K562 (cell line): ENCODE data around the gene GRK1. TPM values are rescaled to one million over a fixed set of nuclear protein-coding genes. Genes with fewer than 3 reads are reported as not detected.

ENCODE experiments used
- ATAC-seq: fragments of 200-7000 bp; cut with Tn5 transposase; 3 replicates; pipeline ENCODE4 v1.9.1; 2020; ENCODE audit warnings: moderate library complexity
- BruUV-seq: library from RNA; stranded (reverse); fragments of 400-500 nt; replicated peaks from 2 replicates; lab custom pipeline; 2021; lab: Mats Ljungman, UMichigan
- CTCF ChIA-PET: fragments of 300-600 bp; formaldehyde crosslinking; extraction: SDS; loops from one replicate; lab custom pipeline; 2021; ENCODE audit warnings: low intra/inter-chr PET ratio; lab: Yijun Ruan, JAX
- POLR2A ChIA-PET: fragments of 300-600, 350-650 bp; sonication (Branson Sonifier 250); formaldehyde crosslinking; extraction: SDS; loops from one replicate; lab custom pipeline; 2021; ENCODE audit warnings: antibody characterized with exemption, inconsistent platforms; lab: Yijun Ruan, JAX
- DNase-seq, 4 experiments: peaks; one replicate each; pipeline versions ENCODE4 v3.0.0 to v3.0.0-alpha.2; 2011 to 2018; ENCODE audit warnings: low spot score in 3 of 4, mixed read lengths in 3 of 4; ENCODE audit errors: extremely low read depth in 1 of 4
- FAIRE-seq: peaks from 2 replicates; lab custom pipeline; 2011; peaks lifted over from hg19 to GRCh38; lab: Jason Lieb, UNC
- H2AFZ ChIP-seq: 2 replicates; pipeline ENCODE4 v1.6.0; 2011; ENCODE audit warnings: low read depth, low read length, control low read depth, inconsistent platforms
- H3K27ac ChIP-seq: fragments of 200-600 bp; 3 replicates; pipeline ENCODE4 v1.8.0; 2011; ENCODE audit warnings: low read depth, mild to moderate bottlenecking, control low read depth, inconsistent platforms, low read length, moderate library complexity, mixed read lengths; ENCODE audit errors: extremely low read depth
- H3K27me3 ChIP-seq, 2 experiments: fragments of 300-600 bp in 1 of 2; 2 replicates in 1 of 2; 3 replicates in 1 of 2; pipeline versions ENCODE4 v1.6.0 to v1.8.0; 2011; ENCODE audit warnings: inconsistent platforms in 2 of 2, low read length in 2 of 2, mild to moderate bottlenecking in 1 of 2, mixed read lengths in 1 of 2, moderate library complexity in 1 of 2; ENCODE audit not compliant: control insufficient read depth in 2 of 2, insufficient read depth in 2 of 2
- H3K36me3 ChIP-seq: fragments of 300-600 bp; 3 replicates; pipeline ENCODE4 v1.8.0; 2011; ENCODE audit warnings: mild to moderate bottlenecking, low read length, inconsistent platforms; ENCODE audit not compliant: control insufficient read depth, insufficient read depth
- H3K4me1 ChIP-seq, 2 experiments: fragments of 200-600 bp in 1 of 2; replicated peaks in 1 of 2; 2 replicates in 1 of 2; 3 replicates in 1 of 2; pipeline versions ENCODE4 v1.5.1 to v1.8.0; 2011; ENCODE audit warnings: inconsistent platforms in 2 of 2, low read length in 2 of 2, mild to moderate bottlenecking in 1 of 2, mixed read lengths in 1 of 2, moderate library complexity in 1 of 2; ENCODE audit not compliant: control insufficient read depth in 2 of 2, insufficient read depth in 2 of 2
- H3K4me2 ChIP-seq: 2 replicates; pipeline ENCODE4 v1.6.1; 2011; ENCODE audit warnings: low read length, control low read depth, inconsistent platforms, mixed read lengths; ENCODE audit not compliant: insufficient read depth
- H3K4me3 ChIP-seq: fragments of 200-600 bp; sonication (generic), shearing (Covaris generic); 2 replicates; pipeline ENCODE4 v1.5.1; 2016; ENCODE audit warnings: control low read depth, inconsistent platforms
- H3K79me2 ChIP-seq: fragments of 200-600 bp; 3 replicates; pipeline ENCODE4 v1.8.0; 2011; ENCODE audit warnings: low read length, inconsistent platforms; ENCODE audit not compliant: control insufficient read depth, insufficient read depth
- H3K9ac ChIP-seq, 2 experiments: 2 replicates each; pipeline versions ENCODE4 v1.6.0 to v1.6.1; 2011; ENCODE audit warnings: low read depth in 2 of 2, low read length in 2 of 2, control low read depth in 1 of 2, inconsistent platforms in 1 of 2, mild to moderate bottlenecking in 1 of 2, mixed read lengths in 1 of 2; ENCODE audit not compliant: insufficient read depth in 1 of 2
- H3K9me1 ChIP-seq: one replicate; pipeline ENCODE4 v1.6.0; 2011; ENCODE audit warnings: inconsistent platforms, mild to moderate bottlenecking, low read length, moderate library complexity; ENCODE audit not compliant: control insufficient read depth, insufficient read depth
- H3K9me3 ChIP-seq: replicated peaks from 2 replicates; pipeline ENCODE4 v1.5.1; 2011; ENCODE audit warnings: low read depth, low read length, inconsistent platforms; ENCODE audit not compliant: control insufficient read depth, insufficient read depth
- H4K20me1 ChIP-seq: replicated peaks from 2 replicates; pipeline ENCODE4 v1.6.1; 2011; ENCODE audit warnings: low read length, inconsistent platforms, mixed read lengths; ENCODE audit not compliant: control insufficient read depth, insufficient read depth
- CBX1 ChIP-seq: sonication (generic); IDR thresholded peaks from 2 replicates; pipeline ENCODE4 v1.6.1; 2016; ENCODE audit warnings: antibody characterized with exemption, low read depth, mild to moderate bottlenecking
- FOXM1 ChIP-seq, 2 experiments: fragments of 450-650 bp in 1 of 2; sonication (generic) in 1 of 2; formaldehyde crosslinking in 1 of 2; IDR thresholded peaks; 2 replicates each; pipeline versions ENCODE4 v1.6.1 to v1.9.0; 2017 to 2022; ENCODE audit warnings: low read depth in 2 of 2, mild to moderate bottlenecking in 2 of 2, missing genetic modification reagents in 1 of 2, moderate library complexity in 1 of 2
- GTF2B ChIP-seq: IDR thresholded peaks from 2 replicates; pipeline ENCODE4 v1.6.1; 2011; ENCODE audit not compliant: insufficient read length; ENCODE audit errors: extremely low read depth
- JUND ChIP-seq, 2 experiments: IDR thresholded peaks; 2 replicates in 1 of 2; 3 replicates in 1 of 2; pipeline ENCODE4 v1.6.1; 2011; ENCODE audit warnings: borderline replicate concordance in 2 of 2, low read depth in 2 of 2, low read length in 2 of 2, improper control_type of control experiment in 1 of 2, missing biosample characterization in 1 of 2, missing genetic modification characterization in 1 of 2, missing genetic modification reagents in 1 of 2
- KAT8 ChIP-seq: fragments of 450-650 bp; IDR thresholded peaks from 2 replicates; pipeline ENCODE4 v1.6.1; 2016; ENCODE audit warnings: low read depth, mild to moderate bottlenecking
- MAFF ChIP-seq: IDR thresholded peaks from 2 replicates; pipeline ENCODE4 v1.6.1; 2012; ENCODE audit warnings: low read length, improper control_type of control experiment
- NCOA1 ChIP-seq: fragments of 450-650 bp; IDR thresholded peaks from 2 replicates; pipeline ENCODE4 v1.6.1; 2016; ENCODE audit warnings: low read depth
- NFXL1 ChIP-seq: fragments of 450-650 bp; formaldehyde crosslinking; IDR thresholded peaks from 2 replicates; pipeline ENCODE4 v1.4.0; 2021; ENCODE audit warnings: mild to moderate bottlenecking
- ZKSCAN1 ChIP-seq: fragments of 150-350 bp; IDR thresholded peaks from 2 replicates; pipeline ENCODE4 v1.6.1; 2016; ENCODE audit warnings: low read depth, low read length
- ZNF143 ChIP-seq: sonication (generic); formaldehyde crosslinking; IDR thresholded peaks from 2 replicates; pipeline ENCODE4 v1.9.0; 2022; ENCODE audit warnings: mild to moderate bottlenecking, missing genetic modification reagents
- ZNF212 ChIP-seq: fragments of 450-650 bp; formaldehyde crosslinking; IDR thresholded peaks from 2 replicates; pipeline ENCODE4 v1.4.0; 2020; ENCODE audit warnings: mild to moderate bottlenecking
- ZNF583 ChIP-seq: fragments of 250-450 bp; sonication (Bioruptor Pico); IDR thresholded peaks from 2 replicates; pipeline ENCODE4 v1.4.0; 2020
- ZNF766 ChIP-seq: fragments of 200-800 bp; sonication (Bioruptor generic); conservative IDR thresholded peaks from 2 replicates; pipeline ENCODE4 v1.6.1; 2016; ENCODE audit warnings: missing genetic modification characterization, missing compliant biosample characterization
- ZNF830 ChIP-seq: fragments of 250-450 bp; sonication (Bioruptor Pico); IDR thresholded peaks from 2 replicates; pipeline ENCODE4 v1.5.0; 2021; ENCODE audit warnings: mild to moderate bottlenecking
- WGBS: fragments of 100-300 bp; shearing (Covaris generic); methylation state at CpG from one replicate; pipeline ENCODE4 v1.1.6; 2016; ENCODE audit warnings: low coverage, mixed read lengths; ENCODE audit not compliant: insufficient coverage; ENCODE audit errors: missing lambda C conversion rate; 5-methylcytosine and 5-hydroxymethylcytosine counted together
- in situ Hi-C: fragments of 300-500 bp; cut with MboI; formaldehyde crosslinking; loops from 4 replicates; pipeline ENCODE4 v1.15.0; 2018; ENCODE audit warnings: inconsistent platforms, mixed read lengths
- intact Hi-C: fragments of 100-400 bp; cut with micrococcal nuclease; formaldehyde crosslinking; loops from 2 replicates; pipeline ENCODE4 v1.14.2; 2022
- polyA plus RNA-seq, 8 experiments: library from polyadenylated mRNA; depleted of rRNA in 4 of 8; stranded (reverse) in 5 of 8; unstranded in 3 of 8; fragments of >200 nt; fragmentation: Nextera tagmentation in 2 of 8; fragmentation: Illumina TruSeq in 1 of 8; extraction: Ambion mirVana in 2 of 8; extraction: Trizol in 1 of 8; gene quantifications; 2 replicates each; pipeline versions ENCODE4 v1.2.1 to v1.2.3, GENCODE V29; 2011 to 2014; ENCODE audit warnings: inconsistent platforms in 1 of 8, missing spikeins in 1 of 8
- total RNA-seq, 7 experiments: library from RNA; depleted of rRNA in 6 of 7; stranded (reverse); fragments of >200 nt in 6 of 7; fragmentation: Illumina TruSeq in 2 of 7; extraction: Trizol in 2 of 7; gene quantifications; 2 replicates each; pipeline versions ENCODE4 v1.2.1 to v1.2.3, GENCODE V29; 2011 to 2021; ENCODE audit warnings: low replicate concordance in 1 of 7
- TF ChIP-seq, protein P1 (sequence below): fragments of 250-450 bp; sonication (Bioruptor Pico); IDR thresholded peaks from 2 replicates; pipeline ENCODE4 v1.5.0; 2021; ENCODE audit warnings: mild to moderate bottlenecking, moderate library complexity
- TF ChIP-seq, protein P2 (sequence below): fragments of 450-650 bp; formaldehyde crosslinking; IDR thresholded peaks from 2 replicates; pipeline ENCODE4 v1.4.0; 2022; ENCODE audit warnings: mild to moderate bottlenecking, moderate library complexity
- TF ChIP-seq, protein P3 (sequence below), 2 experiments: IDR thresholded peaks; 2 replicates each; pipeline ENCODE4 v1.6.1; 2011; ENCODE audit warnings: borderline replicate concordance in 1 of 2, control low read depth in 1 of 2, low read depth in 1 of 2, low read length in 1 of 2, mild to moderate bottlenecking in 1 of 2, mixed read lengths in 1 of 2, moderate library complexity in 1 of 2; ENCODE audit not compliant: insufficient read depth in 1 of 2, insufficient read length in 1 of 2, poor library complexity in 1 of 2, severe bottlenecking in 1 of 2; ENCODE audit errors: extremely low read depth in 1 of 2

Gene GRK1
- total and polyA plus RNA-seq, 9 of the 15 experiments (the other 6 are each of a cell fraction or from before 2014, with no cell fraction given): 0.09 TPM; not detected in 8

- Histone ChIP-seq H3K9ac (no peak overlapping the region), H4K20me1 (no peaks in the 10 kb centered on the region; the same call in 1 of the 2 replicates), H3K9me3 (no peaks in the 10 kb centered on the region), H2AFZ (no peak overlapping the region), H3K4me3 (no peak overlapping the region), H3K36me3 (no peaks in the 10 kb centered on the region), H3K4me2 (no peak overlapping the region), H3K27me3 (peaks cover 20 to 57% of the 10 kb centered on the region in 2 experiments), H3K9me1 (no peaks in the 10 kb centered on the region), H3K27ac (no peak overlapping the region), H3K79me2 (no peaks in the 10 kb centered on the region), H3K4me1 (peaks cover 0 to 13% of the 10 kb centered on the region in 2 experiments; a peak in 2 of 5 replicates)
- in situ Hi-C loops: loop anchor here (5.0 to 10.0 kb wide), 2 partner anchors 143 to 256 kb away; no protein-coding TSS in a partner anchor
- DNase-seq: no peak
- no peak for ATAC-seq
- no peak for FAIRE-seq
- CTCF ChIA-PET: no interaction called here
- no TSS peak for BruUV-seq
- WGBS: 0% methylated on average over 6 of the region's 14 CpGs
- intact Hi-C loops: no loop called here
- POLR2A ChIA-PET: interaction anchor here (0.7 kb wide), 1 partner anchor 9 kb away, joined by 3 read pairs; no protein-coding TSS in a partner anchor
- TF ChIP-seq ZKSCAN1 (no peak), FOXM1 (IDR thresholded peaks at IDR 0.05; ENCODE audit: low read depth) (no peak), FOXM1 (CRISPR knock-in tag; IDR thresholded peaks at IDR 0.05; ENCODE audit: low read depth) (no peak), MAFF (no peak), ZNF143 (no peak), KAT8 (no peak), NFXL1 (no peak), GTF2B (no peak), ZNF766 (CRISPR knock-in tag) (no peak), JUND (IDR thresholded peaks at IDR 0.05; ENCODE audit: borderline replicate concordance, low read depth, low read length) (no peak), JUND (tag; IDR thresholded peaks at IDR 0.05; ENCODE audit: borderline replicate concordance, low read depth, low read length) (no peak), ZNF830 (CRISPR knock-in tag) (no peak), NCOA1 (no peak), ZNF212 (CRISPR knock-in tag) (no peak), CBX1 (no peak), ZNF583 (no peak)
- TF ChIP-seq, protein P1, sequence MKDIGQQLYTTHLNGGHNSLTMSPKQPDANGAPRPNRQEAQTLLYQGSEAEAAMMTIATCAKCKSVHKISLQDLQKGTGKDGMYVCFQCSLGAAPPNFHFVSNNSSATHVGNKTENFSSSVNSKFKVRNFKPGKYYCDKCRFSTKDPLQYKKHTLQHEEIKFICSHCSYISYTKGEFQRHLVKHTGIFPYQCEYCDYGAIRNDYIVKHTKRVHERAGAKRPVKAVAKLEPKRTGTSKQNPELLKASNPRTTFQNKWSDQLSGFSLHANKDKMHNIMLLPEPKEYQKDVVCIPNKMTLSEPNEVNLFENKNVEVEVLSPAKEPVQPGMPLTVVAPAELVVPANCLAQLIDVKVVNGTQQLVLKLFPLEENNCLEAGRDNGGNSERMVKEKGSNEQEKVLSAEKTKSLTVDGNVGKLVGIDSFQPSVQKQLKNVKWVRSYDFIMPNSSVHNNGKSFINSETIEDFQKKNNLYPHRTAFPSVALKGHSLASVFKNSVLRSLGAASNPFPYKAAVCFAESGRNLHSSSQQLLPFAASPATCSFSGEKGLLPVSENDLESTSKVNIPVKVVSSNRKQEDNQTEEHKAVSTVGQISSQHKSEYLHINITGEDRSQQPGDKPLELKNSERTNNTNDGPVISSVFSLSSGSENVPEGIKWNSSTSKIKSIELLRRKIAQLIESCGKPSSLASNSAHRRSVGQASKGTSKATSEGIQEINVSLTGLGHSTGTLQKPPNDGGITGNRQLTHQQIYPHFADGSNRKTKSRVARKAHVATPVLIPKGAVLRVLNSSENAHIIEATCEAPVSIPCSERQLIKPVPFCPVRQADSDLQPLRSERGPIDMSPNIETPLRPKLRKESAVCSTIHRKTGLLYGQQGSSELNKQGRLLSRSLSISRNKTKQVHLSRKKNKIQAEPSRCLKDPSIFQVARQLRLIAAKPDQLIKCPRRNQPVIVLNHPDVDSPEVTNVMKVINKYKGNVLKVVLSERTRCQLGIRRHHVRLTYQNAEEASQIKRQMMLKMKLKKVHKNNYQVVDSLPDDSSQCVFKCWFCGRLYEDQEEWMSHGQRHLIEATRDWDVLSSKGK: no peak
- TF ChIP-seq, protein P2, sequence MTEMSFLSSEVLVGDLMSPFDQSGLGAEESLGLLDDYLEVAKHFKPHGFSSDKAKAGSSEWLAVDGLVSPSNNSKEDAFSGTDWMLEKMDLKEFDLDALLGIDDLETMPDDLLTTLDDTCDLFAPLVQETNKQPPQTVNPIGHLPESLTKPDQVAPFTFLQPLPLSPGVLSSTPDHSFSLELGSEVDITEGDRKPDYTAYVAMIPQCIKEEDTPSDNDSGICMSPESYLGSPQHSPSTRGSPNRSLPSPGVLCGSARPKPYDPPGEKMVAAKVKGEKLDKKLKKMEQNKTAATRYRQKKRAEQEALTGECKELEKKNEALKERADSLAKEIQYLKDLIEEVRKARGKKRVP (CRISPR knock-in tag): no peak
- TF ChIP-seq, protein P3, sequence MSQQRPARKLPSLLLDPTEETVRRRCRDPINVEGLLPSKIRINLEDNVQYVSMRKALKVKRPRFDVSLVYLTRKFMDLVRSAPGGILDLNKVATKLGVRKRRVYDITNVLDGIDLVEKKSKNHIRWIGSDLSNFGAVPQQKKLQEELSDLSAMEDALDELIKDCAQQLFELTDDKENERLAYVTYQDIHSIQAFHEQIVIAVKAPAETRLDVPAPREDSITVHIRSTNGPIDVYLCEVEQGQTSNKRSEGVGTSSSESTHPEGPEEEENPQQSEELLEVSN (IDR thresholded peaks at IDR 0.05; ENCODE audit: borderline replicate concordance in 1 of 2, extremely low read depth in 1 of 2, insufficient read depth in 1 of 2, insufficient read length in 1 of 2, low read depth in 1 of 2, low read length in 1 of 2, poor library complexity in 1 of 2, severe bottlenecking in 1 of 2): no peak
These were observed 8.2 kb upstream of the GRK1 start for GRCh38 chr13:113658836-113659235.
